Smooth muscle cell (in vitro differentiated cells): ENCODE results near the gene GPBP1L1. TPM values are rescaled to one million over a fixed set of nuclear protein-coding genes. Genes with fewer than 3 reads are reported as not detected.

Experiments used
- DNase-seq: peaks from one replicate; lab custom pipeline; 2025; ENCODE audit not compliant: unreplicated experiment; lab: John Stamatoyannopoulos, UW
- H2AFZ ChIP-seq: fragments of 200-600 bp; sonication (generic); 2 replicates; pipeline ENCODE4 v1.6.0; 2016; ENCODE audit warnings: antibody characterized with exemption, low read depth, mild to moderate bottlenecking
- H3F3A ChIP-seq: fragments of 200-600 bp; sonication (generic); 2 replicates; pipeline ENCODE4 v1.6.0; 2017; ENCODE audit warnings: antibody characterized with exemption, low read depth
- H3K27ac ChIP-seq: fragments of 200-600 bp; sonication (generic); 2 replicates; pipeline ENCODE4 v1.5.1; 2016; ENCODE audit warnings: low read depth, mild to moderate bottlenecking
- H3K27me3 ChIP-seq: fragments of 200-600 bp; sonication (generic); 2 replicates; pipeline ENCODE4 v1.6.1; 2016; ENCODE audit warnings: low read depth, mild to moderate bottlenecking
- H3K36me3 ChIP-seq: fragments of 200-600 bp; sonication (generic); 2 replicates; pipeline ENCODE4 v1.5.1; 2016; ENCODE audit warnings: low read depth
- H3K4me1 ChIP-seq: fragments of 200-600 bp; sonication (generic); 2 replicates; pipeline ENCODE4 v1.5.1; 2016; ENCODE audit warnings: low read depth
- H3K4me2 ChIP-seq: fragments of 200-600 bp; sonication (generic); 2 replicates; pipeline ENCODE4 v1.6.0; 2016; ENCODE audit warnings: mild to moderate bottlenecking
- H3K4me3 ChIP-seq: fragments of 200-600 bp; sonication (generic); 2 replicates; pipeline ENCODE4 v1.5.1; 2016; ENCODE audit warnings: mild to moderate bottlenecking
- H3K79me2 ChIP-seq: fragments of 200-600 bp; sonication (generic); 2 replicates; pipeline ENCODE4 v1.6.0; 2016; ENCODE audit warnings: low read depth, mild to moderate bottlenecking
- H3K9ac ChIP-seq: fragments of 200-600 bp; sonication (generic); 2 replicates; pipeline ENCODE4 v1.6.0; 2016; ENCODE audit warnings: low read depth
- H3K9me3 ChIP-seq: fragments of 200-600 bp; sonication (generic); replicated peaks from 2 replicates; pipeline ENCODE4 v1.5.1; 2016; ENCODE audit warnings: low read depth
- H4K20me1 ChIP-seq: fragments of 200-600 bp; sonication (generic); 2 replicates; pipeline ENCODE4 v1.6.0; 2016; ENCODE audit warnings: low read depth
- CTCF ChIP-seq: fragments of 200-600 bp; sonication (generic); IDR thresholded peaks from 2 replicates; pipeline ENCODE4 v1.5.1; 2017; ENCODE audit warnings: borderline replicate concordance, mild to moderate bottlenecking, antibody characterized with exemption; ENCODE audit not compliant: insufficient read depth, poor library complexity, severe bottlenecking
- WGBS: methylation state at CpG from one replicate; pipeline ENCODE4 v1.1.7; 2016; ENCODE audit warnings: low lambda C conversion rate; 5-methylcytosine and 5-hydroxymethylcytosine counted together
- polyA plus RNA-seq: library from polyadenylated mRNA; unstranded; fragments of >200 nt; fragmentation: Nextera tagmentation; extraction: Ambion mirVana; gene quantifications from 2 replicates; pipeline ENCODE4 v1.2.1, GENCODE V29; 2016
- total RNA-seq: library from RNA; depleted of rRNA; stranded (reverse); fragments of >200 nt; gene quantifications from 2 replicates; pipeline ENCODE4 v1.2.3, GENCODE V29; 2014

The GPBP1L1 gene
- total and polyA plus RNA-seq, 2 experiments from 2014 or later: 51.9 to 93.2 TPM

- no peak overlapping the region for H3K9ac ChIP-seq
- no peaks in the 10 kb centered on the region for H3K27me3 ChIP-seq
- TF ChIP-seq CTCF: no peak
- no peak overlapping the region for H3K4me2 ChIP-seq
- H2AFZ ChIP-seq: no peak overlapping the region
- H3K9me3 ChIP-seq: no peaks in the 10 kb centered on the region
- no peaks in the 10 kb centered on the region for H4K20me1 ChIP-seq
- no peaks in the 10 kb centered on the region for H3K4me1 ChIP-seq
- no peaks in the 10 kb centered on the region for H3K79me2 ChIP-seq
- no peak overlapping the region for H3K27ac ChIP-seq
- H3K36me3 ChIP-seq: peaks cover 4% of the 10 kb centered on the region
- H3K4me3 ChIP-seq: no peak overlapping the region
- 96% methylated on average over 3 of the region's 3 CpGs for WGBS
- no peak for DNase-seq
- peaks cover 5% of the 10 kb centered on the region for H3F3A ChIP-seq
Measured at GRCh38 chr1:45716700-45717099, 30.4 kb upstream of the GPBP1L1 start.

- WGBS: 96% methylated on average over 3 of the region's 3 CpGs
- DNase-seq: no peak
Measured at GRCh38 chr1:45713711-45714110, 27.4 kb upstream of the GPBP1L1 start.

GRCh38 chr1:45704637-45705036 lies 18.3 kb upstream of the GPBP1L1 start:
- H3K79me2 ChIP-seq: no peaks in the 10 kb centered on the region
- 95% methylated on average over 1 of the region's 1 CpG for WGBS

More at GRCh38 chr1:45713711-45714110, 27.4 kb upstream of the GPBP1L1 start:
- TF ChIP-seq CTCF: no peak
- Histone ChIP-seq H3K79me2 (no peaks in the 10 kb centered on the region), H3K4me2 (no peak overlapping the region), H2AFZ (no peak overlapping the region), H3K27me3 (no peaks in the 10 kb centered on the region), H3K27ac (no peak overlapping the region), H4K20me1 (no peaks in the 10 kb centered on the region), H3K4me1 (no peaks in the 10 kb centered on the region), H3K4me3 (no peak overlapping the region), H3K9me3 (no peaks in the 10 kb centered on the region), H3K36me3 (peaks cover 4% of the 10 kb centered on the region), H3K9ac (no peak overlapping the region), H3F3A (no peaks in the 10 kb centered on the region)

More at GRCh38 chr1:45704637-45705036, 18.3 kb upstream of the GPBP1L1 start:
- no peaks in the 10 kb centered on the region for H3F3A ChIP-seq
- no peaks in the 10 kb centered on the region for H3K4me1 ChIP-seq
- no peak for DNase-seq
- no peak overlapping the region for H2AFZ ChIP-seq
- no peak overlapping the region for H3K4me2 ChIP-seq
- H3K27ac ChIP-seq: no peak overlapping the region
- H3K4me3 ChIP-seq: no peak overlapping the region
- no peak overlapping the region for H3K9ac ChIP-seq
- no peak for TF ChIP-seq CTCF
- no peaks in the 10 kb centered on the region for H3K9me3 ChIP-seq
- no peaks in the 10 kb centered on the region for H3K36me3 ChIP-seq
- H4K20me1 ChIP-seq: no peaks in the 10 kb centered on the region
- no peaks in the 10 kb centered on the region for H3K27me3 ChIP-seq
